ENCODE results near the gene SORBS2. TPM values are rescaled to one million over a fixed set of nuclear protein-coding genes. Genes with fewer than 3 reads are reported as not detected.

SORBS2 gene
- total RNA-seq, 1 experiment from 2014 or later, result 44.5 TPM

- CTCF ChIA-PET, result no interaction called here
- TF ChIP-seq NFATC4 (CRISPR knock-in tag; IDR thresholded peaks at IDR 0.05), result no peak
- TF ChIP-seq ESRRA (CRISPR knock-in tag; IDR thresholded peaks at IDR 0.05; ENCODE audit: borderline replicate concordance), result no peak
- no peak for TF ChIP-seq TEAD4 (CRISPR knock-in tag; IDR thresholded peaks at IDR 0.05)
- TF ChIP-seq ARID4B (CRISPR knock-in tag; IDR thresholded peaks at IDR 0.05; ENCODE audit: borderline replicate concordance), result no peak
- TF ChIP-seq TP53 (CRISPR knock-in tag; IDR thresholded peaks at IDR 0.05), result no peak
- no peak for TF ChIP-seq FOXP1 (CRISPR knock-in tag; IDR thresholded peaks at IDR 0.05; ENCODE audit: borderline replicate concordance)
- no peak for TF ChIP-seq ATF1 (CRISPR knock-in tag; IDR thresholded peaks at IDR 0.05)
- TF ChIP-seq ZSCAN18 (CRISPR knock-in tag; IDR thresholded peaks at IDR 0.05), result no peak
- no peak overlapping the region for H3K27ac Mint-ChIP-seq
These were observed 245.6 kb downstream of the SORBS2 start for GRCh38 chr4:185566425-185566824.

GRCh38 chr4:185565696-185566095 lies 246.3 kb downstream of the SORBS2 start:
- Mint-ChIP-seq H3K4me1 (peaks cover 5% of the 10 kb centered on the region), H3K27me3 (ENCODE audit: low read depth) (no peaks in the 10 kb centered on the region), H3K9me3 (peaks cover 42% of the 10 kb centered on the region), H3K4me3 (no peak overlapping the region), H3K36me3 (peaks cover 16% of the 10 kb centered on the region), H3K27ac (no peak overlapping the region)
- POLR2A ChIA-PET, result no interaction called here
- DNase-seq (ENCODE audit: low spot score) (no peak), ATAC-seq (no peak)
- CTCF ChIA-PET, result no interaction called here
- TF ChIP-seq MXD4 (CRISPR knock-in tag; IDR thresholded peaks at IDR 0.05; ENCODE audit: borderline replicate concordance), result no peak
- TF ChIP-seq ATF3 (CRISPR knock-in tag; conservative IDR thresholded peaks at IDR 0.05), result no peak
- TF ChIP-seq TCF7 (CRISPR knock-in tag; IDR thresholded peaks at IDR 0.05; ENCODE audit: low read depth), result no peak
- no peak for TF ChIP-seq HMGA2 (CRISPR knock-in tag; IDR thresholded peaks at IDR 0.05)
- TF ChIP-seq ETV6 (CRISPR knock-in tag; IDR thresholded peaks at IDR 0.05), result no peak
- TF ChIP-seq NFATC4 (CRISPR knock-in tag; IDR thresholded peaks at IDR 0.05), result no peak
- no peak for TF ChIP-seq ZNF263 (CRISPR knock-in tag; IDR thresholded peaks at IDR 0.05; ENCODE audit: low read depth)
- TF ChIP-seq USF1 (CRISPR knock-in tag; IDR thresholded peaks at IDR 0.05), result no peak
- no peak for TF ChIP-seq ZBTB43 (CRISPR knock-in tag; IDR thresholded peaks at IDR 0.05)
- TF ChIP-seq RELA (CRISPR knock-in tag; IDR thresholded peaks at IDR 0.05; ENCODE audit: borderline replicate concordance), result no peak
- TF ChIP-seq ATF6 (CRISPR knock-in tag; IDR thresholded peaks at IDR 0.05), result no peak
- no peak for TF ChIP-seq NR1H2 (CRISPR knock-in tag; IDR thresholded peaks at IDR 0.05)
- no peak for TF ChIP-seq E2F4 (CRISPR knock-in tag; IDR thresholded peaks at IDR 0.05; ENCODE audit: borderline replicate concordance, low read depth)
- TF ChIP-seq CREM (CRISPR knock-in tag; IDR thresholded peaks at IDR 0.05), result no peak
- TF ChIP-seq ELF4 (CRISPR knock-in tag; IDR thresholded peaks at IDR 0.05; ENCODE audit: low read depth), result no peak
- no peak for TF ChIP-seq MAX (CRISPR knock-in tag; IDR thresholded peaks at IDR 0.05)

More at GRCh38 chr4:185566425-185566824, 245.6 kb downstream of the SORBS2 start:
- peaks cover 16% of the 10 kb centered on the region for H3K36me3 Mint-ChIP-seq
- POLR2A ChIA-PET, result no interaction called here
- DNase-seq (ENCODE audit: low spot score) (no peak), ATAC-seq (no peak)
- peaks cover 37% of the 10 kb centered on the region for H3K9me3 Mint-ChIP-seq
- no peaks in the 10 kb centered on the region for H3K27me3 Mint-ChIP-seq (ENCODE audit: low read depth)
- no peak overlapping the region for H3K4me3 Mint-ChIP-seq
- H3K4me1 Mint-ChIP-seq, result peaks cover 5% of the 10 kb centered on the region

Data from WTC11 (cell line).